Measurements from ENCODE around the gene LRRC59.

The LRRC59 gene

DNA sequence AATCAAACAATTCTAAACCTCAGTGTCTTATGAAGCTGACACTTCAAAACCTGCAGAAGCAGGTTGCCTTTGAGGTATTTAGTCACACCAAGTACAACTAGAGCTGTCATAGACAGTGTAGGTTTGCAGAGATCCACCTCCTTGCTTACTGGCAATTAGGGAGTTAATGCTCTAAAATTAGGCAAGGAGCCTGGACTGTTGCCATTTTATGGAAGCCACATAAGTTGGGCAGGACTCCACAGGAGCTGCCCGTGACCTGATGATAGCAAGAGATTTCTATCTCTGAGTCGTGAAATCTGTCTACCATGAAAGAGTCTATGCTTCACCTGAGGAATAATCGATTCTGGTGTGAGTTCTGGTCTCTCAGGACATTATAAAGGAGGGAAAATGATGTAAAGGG lies 15.4 kb downstream of the LRRC59 start:
- DNase-seq: no peak

DNA sequence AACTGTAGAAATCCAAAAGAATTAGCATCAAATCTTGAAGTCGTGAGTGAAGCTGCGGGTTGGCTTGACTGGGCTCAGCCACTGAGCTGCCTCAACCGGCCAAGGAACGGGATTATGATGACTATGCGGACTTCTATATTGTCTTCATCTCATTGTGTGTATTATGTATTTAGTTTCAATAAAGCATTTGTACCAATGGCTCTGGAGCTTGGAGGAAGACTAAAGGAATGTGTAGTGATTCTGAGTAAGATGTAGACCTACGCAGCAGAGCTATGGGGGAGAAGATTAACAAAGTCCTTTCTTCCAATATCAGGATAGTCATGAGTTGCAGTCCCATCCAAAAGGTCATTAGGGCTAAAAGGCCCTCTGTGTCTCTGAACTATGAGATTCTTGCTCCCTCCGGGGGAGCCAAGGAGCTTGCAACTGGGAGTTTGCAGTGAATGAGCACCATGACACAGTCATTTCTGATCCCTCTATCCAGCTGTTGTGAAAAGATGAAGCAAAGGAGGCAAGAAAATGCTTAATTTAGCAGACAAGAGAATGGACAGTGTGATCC lies 16.0 kb downstream of the LRRC59 start:
- no peak for DNase-seq

- peak; percentile 15 for DNase-seq
Measured at GRCh38 chr17:50380369-50381259, 16.7 kb downstream of the LRRC59 start.

- no peak for DNase-seq
Measured at GRCh38 chr17:50379351-50380132, 17.8 kb downstream of the LRRC59 start.

DNA sequence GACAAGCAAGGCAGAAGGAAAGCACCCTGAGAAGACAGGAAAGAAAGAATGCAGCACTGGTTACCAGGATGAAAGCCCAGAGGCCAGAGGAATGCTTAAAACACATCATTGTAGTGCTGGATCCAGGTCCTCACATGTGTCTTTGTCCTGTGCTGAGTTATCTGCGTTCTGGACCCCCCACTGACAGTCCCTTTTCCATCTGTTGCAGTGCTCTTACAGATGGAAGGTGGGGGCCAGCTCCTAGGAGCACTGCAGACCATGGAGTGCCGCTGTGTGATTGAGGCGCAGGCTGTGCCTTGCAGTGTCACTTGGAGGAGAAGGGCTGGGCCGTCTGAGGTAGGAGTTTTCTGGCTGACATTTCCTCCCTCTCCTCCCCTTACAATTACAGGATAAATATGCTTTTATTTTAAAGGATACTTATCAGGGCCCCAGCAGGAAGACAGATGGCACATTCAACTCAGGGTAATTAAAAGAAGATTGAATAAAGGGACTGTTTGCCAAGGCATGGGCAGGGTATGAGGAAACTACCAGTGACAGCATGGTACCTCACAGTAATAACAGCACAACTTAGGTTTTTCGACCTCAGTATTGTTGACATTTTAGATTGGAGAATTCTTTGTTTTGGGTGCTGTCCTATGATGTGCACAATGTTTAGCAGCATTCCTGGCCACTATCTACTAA lies 21.3 kb downstream of the LRRC59 start:
- DNase-seq: peak; percentile 98

DNA sequence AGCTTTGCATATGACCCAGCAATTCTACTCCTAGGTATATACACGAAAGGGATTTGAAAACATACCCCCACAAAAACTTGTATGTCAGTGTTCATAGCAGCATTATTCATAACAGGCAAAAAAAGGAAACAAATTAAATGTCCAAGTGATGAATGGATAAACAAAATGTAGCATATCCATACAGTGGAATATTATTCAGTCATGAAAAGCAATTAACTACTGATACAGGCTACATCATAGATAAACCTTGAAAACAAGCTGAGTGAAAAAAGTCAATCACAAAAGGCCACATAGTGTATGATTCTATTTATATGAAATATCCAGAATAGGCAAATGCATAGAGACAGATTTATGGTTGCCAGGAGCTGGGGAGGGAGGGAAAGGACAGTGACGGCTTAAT lies 23.6 kb downstream of the LRRC59 start:
- no peak for DNase-seq

DNA sequence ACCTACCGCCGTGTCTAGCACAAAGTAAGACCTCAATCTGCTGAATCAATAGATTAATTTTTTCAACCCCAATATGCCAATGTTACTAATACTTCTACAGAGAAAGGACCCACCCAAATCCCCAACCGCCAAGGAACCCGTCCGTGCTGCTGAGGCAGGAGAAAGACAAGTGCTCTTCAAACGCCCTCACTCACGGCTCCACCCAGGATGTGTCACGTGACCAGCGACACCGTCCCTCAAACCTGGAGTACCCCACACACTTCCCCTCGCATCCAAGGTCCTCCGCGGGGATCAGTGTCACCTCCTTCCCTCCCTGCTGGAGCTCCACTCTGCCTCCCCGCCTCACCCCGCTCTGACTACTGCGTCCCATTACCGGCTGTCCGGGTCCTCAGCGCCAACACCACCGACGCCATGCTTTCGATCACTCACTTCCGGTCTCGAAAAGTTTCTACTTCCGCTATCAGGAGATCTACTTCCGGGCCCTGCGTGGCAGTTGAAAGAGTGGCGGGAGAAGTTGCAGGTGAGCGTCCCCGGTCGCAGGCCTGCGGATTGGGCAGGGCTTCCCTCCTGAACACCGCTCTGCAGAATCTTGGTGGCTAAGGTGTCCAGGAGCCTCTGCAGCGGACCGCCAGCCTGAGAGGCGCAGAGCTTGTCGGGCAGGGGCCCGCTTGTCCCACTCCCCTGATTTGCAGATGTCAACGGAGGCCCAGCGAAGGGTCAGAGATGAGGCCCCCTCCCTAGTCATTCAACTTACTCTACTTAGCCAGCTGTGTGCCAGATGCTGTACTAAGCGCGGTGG lies 24.4 kb downstream of the LRRC59 start, which contains the start of the genes EME1 and MRPL27:
TSS of gene EME1 (plus strand) at position 472 of the 799 bp plus-strand sequence. CDS start 1,980 bp downstream, outside the sequence.
TSS of gene MRPL27 (minus strand) at position 427 of the 799 bp plus-strand sequence. CDS start at position 413, 14 bp downstream.
- DNase-seq: peak; percentile 95

GRCh38 chr17:50372222-50372757 lies 25.0 kb downstream of the LRRC59 start:
- no peak for DNase-seq

DNA sequence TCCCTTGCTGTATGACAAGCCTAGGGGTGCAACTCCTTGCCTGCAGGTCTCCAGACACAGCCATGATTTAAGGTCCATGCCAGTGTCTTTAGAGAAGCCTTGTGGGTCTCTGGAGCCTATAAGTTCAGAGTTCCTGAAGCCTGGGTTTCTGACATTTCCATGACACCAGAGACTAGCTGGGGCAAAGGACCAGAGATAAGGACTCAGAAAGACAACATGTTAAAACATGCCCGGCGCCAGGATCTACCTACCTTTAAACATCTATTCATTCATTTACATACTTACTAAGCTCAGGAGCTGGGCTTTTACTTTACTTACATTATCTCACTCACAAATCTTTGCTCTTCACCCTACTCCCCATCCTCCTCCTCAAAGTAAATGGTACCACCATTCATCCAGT lies 25.8 kb downstream of the LRRC59 start:
- no peak for DNase-seq

- DNase-seq: no peak
Measured at GRCh38 chr17:50370052-50370451, 27.3 kb downstream of the LRRC59 start.

- no peak for DNase-seq
Measured at GRCh38 chr17:50367401-50367800, 29.9 kb downstream of the LRRC59 start.

GRCh38 chr17:50365649-50366393 lies 31.5 kb downstream of the LRRC59 start:
- no peak for DNase-seq

GRCh38 chr17:50365165-50365564 lies 32.2 kb downstream of the LRRC59 start:
- peak; percentile 54 for DNase-seq

GRCh38 chr17:50364715-50365114 lies 32.6 kb downstream of the LRRC59 start:
- DNase-seq: no peak

- DNase-seq: no peak
Measured at GRCh38 chr17:50364061-50364458, 33.3 kb downstream of the LRRC59 start.

DNA sequence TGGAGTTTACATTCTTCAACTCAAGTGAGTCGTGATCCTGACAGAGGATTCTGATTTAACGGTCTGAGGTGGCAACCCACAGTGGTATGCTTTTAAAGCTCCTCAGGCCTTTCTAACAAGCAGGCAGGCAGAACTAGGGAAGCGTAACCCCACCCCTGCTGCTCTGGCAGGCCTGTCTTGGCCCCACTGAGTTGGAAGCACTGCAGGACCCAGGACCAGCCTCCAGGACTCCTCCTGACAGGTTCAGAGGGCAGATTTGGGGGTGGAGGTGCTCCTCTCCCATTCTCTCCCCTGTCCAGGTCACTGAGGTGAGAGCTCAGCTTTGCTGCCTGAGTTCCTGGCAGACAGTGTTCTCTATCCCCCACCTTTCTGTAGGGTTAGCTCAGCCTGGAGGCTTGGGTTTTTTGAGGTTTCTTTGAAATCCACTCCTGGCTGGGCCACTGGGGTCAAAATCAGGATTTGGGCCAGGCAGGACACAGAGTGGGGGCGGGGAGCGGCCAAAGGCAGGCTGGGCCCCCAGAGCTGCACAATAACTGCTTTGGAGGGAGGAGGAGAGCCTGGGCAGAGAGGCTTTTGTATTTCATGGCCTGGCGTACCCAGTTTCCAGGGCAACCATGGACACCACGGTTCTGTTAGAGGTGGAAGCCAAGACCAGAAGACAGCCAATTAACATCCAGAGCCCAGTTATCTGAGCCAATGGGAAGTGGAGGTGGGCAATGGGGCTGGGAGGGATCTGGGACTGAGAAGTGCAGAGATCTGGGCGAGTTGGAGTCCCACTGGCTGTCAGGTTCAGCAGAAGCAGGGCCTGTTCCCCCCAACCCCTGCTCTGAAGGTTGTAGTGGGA lies 33.9 kb downstream of the LRRC59 start:
- peak; percentile 88 for DNase-seq

GRCh38 chr17:50362661-50363060 lies 34.7 kb downstream of the LRRC59 start:
- DNase-seq: no peak

DNA sequence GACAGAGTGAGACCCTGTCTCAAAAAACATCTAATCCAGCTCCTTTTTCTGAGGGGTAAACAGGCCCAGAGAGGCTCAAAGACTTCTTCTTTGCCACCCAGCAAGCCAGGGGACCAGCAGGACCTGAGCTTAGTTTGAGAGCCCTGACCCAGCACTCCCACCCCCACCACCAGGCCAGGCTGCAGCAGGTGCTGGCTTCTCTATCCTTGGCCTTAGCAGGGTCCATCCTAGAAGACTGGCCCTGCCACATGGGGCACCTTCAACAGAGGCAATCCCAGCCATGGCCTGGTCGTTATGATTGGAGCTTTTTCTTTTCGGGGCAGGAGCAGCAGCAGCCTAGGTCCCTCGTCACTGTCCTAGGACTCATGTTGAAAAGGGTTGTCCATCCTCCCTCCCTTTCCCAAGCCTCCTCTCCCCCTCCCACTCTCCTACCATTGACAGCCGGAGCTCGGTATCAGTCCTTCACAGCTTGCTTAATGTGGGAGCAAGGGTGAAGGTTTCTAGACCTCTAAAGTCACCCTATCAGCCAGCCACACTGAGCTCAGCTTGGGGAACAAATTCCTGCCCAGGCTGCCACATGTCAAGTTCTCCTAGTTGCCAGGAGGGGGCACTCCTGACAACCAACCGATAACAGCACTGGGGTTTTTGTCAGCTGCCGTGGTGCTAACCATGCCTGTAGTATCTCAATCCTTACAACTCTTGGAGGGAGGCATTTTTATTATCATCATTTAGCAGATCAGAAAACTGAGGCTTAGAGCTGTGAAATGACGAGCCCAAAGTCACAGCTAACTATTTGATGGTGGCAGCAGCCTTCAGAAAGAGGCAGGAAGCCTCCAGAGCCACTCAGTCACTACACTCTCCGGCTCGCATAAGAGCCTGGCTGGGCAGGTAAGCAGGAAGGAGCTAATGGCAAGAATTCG lies 35.5 kb downstream of the LRRC59 start:
- peak; percentile 73 for DNase-seq

Data from NCI-H69 (cell line).